GM06990 (cell line): ENCODE data around the gene MIDN.

Source experiments
- DNase-seq: peaks from one replicate; pipeline ENCODE4 v3.0.0-alpha.2; 2011; ENCODE audit not compliant: insufficient read length; ENCODE audit errors: extremely low read depth
- H3K27me3 ChIP-seq: replicated peaks from 2 replicates; pipeline ENCODE4 v1.6.0; 2011; ENCODE audit warnings: low read length; ENCODE audit not compliant: control insufficient read depth, insufficient read depth
- H3K36me3 ChIP-seq: 2 replicates; pipeline ENCODE4 v1.5.1; 2011; ENCODE audit warnings: low read length; ENCODE audit not compliant: control insufficient read depth, insufficient read depth
- H3K4me3 ChIP-seq: replicated peaks from 2 replicates; pipeline ENCODE4 v1.5.1; 2011; ENCODE audit warnings: low read depth, mild to moderate bottlenecking, control low read depth, low read length
- CTCF ChIP-seq: IDR thresholded peaks from 2 replicates; pipeline ENCODE4 v1.5.1; 2011; ENCODE audit warnings: low read length, control low read depth, mild to moderate bottlenecking, inconsistent platforms; ENCODE audit not compliant: insufficient read depth, poor library complexity, severe bottlenecking

Gene MIDN

DNA sequence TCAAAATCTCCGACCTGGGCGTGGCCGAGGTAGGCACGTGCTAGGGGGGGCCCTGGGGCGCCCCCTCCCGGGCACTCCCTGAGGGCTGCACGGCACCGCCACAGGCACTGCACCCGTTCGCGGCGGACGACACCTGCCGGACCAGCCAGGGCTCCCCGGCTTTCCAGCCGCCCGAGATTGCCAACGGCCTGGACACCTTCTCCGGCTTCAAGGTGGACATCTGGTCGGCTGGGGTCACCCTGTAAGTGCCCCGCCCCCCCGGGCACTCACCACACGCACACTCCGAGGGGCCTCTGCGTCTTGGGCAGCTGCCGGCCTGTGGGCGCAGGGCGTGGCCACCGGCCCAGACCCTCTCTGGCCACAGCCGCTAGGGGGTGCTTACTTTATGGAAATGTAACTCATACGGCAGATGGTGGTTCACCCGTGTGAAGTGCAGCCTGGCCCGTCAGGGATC lies 27.9 kb upstream of the MIDN start:
- no peak overlapping the region for H3K4me3 ChIP-seq
- peak; percentile 52 for TF ChIP-seq CTCF
- H3K27me3 ChIP-seq: no peaks in the 10 kb centered on the region
- no peak for DNase-seq
- H3K36me3 ChIP-seq: peaks cover 22% of the 10 kb centered on the region

GRCh38 chr19:1220976-1221903 lies 27.1 kb upstream of the MIDN start:
- no peak overlapping the region for H3K4me3 ChIP-seq
- peaks cover 24% of the 10 kb centered on the region for H3K36me3 ChIP-seq
- DNase-seq: no peak
- no peaks in the 10 kb centered on the region for H3K27me3 ChIP-seq
- peak; percentile 40 for TF ChIP-seq CTCF

GRCh38 chr19:1221904-1222255 lies 26.5 kb upstream of the MIDN start:
- Histone ChIP-seq H3K27me3 (no peaks in the 10 kb centered on the region), H3K4me3 (no peak overlapping the region), H3K36me3 (peaks cover 24% of the 10 kb centered on the region)
- TF ChIP-seq CTCF: no peak
- no peak for DNase-seq

- H3K4me3 ChIP-seq: no peak overlapping the region
- peaks cover 24% of the 10 kb centered on the region for H3K36me3 ChIP-seq
- DNase-seq: no peak
- TF ChIP-seq CTCF: peak; percentile 27
- H3K27me3 ChIP-seq: no peaks in the 10 kb centered on the region
Measured at GRCh38 chr19:1222394-1222793, 26.0 kb upstream of the MIDN start.

GRCh38 chr19:1223018-1223855 lies 25.1 kb upstream of the MIDN start:
- TF ChIP-seq CTCF: peak; percentile 55
- H3K27me3 ChIP-seq: no peaks in the 10 kb centered on the region
- peaks cover 24% of the 10 kb centered on the region for H3K36me3 ChIP-seq
- no peak for DNase-seq
- H3K4me3 ChIP-seq: no peak overlapping the region
